GM18873 (cell line): ENCODE results near the gene OLIG2.

Experiments used
- ATAC-seq: cut with Tn5 transposase; IDR thresholded peaks from one replicate; pipeline ENCODE4 v1.9.1; 2021; ENCODE audit warnings: mild to moderate bottlenecking, moderate library complexity, moderate number of reproducible peaks; ENCODE audit not compliant: unreplicated experiment, low FRiP score

The OLIG2 gene

DNA sequence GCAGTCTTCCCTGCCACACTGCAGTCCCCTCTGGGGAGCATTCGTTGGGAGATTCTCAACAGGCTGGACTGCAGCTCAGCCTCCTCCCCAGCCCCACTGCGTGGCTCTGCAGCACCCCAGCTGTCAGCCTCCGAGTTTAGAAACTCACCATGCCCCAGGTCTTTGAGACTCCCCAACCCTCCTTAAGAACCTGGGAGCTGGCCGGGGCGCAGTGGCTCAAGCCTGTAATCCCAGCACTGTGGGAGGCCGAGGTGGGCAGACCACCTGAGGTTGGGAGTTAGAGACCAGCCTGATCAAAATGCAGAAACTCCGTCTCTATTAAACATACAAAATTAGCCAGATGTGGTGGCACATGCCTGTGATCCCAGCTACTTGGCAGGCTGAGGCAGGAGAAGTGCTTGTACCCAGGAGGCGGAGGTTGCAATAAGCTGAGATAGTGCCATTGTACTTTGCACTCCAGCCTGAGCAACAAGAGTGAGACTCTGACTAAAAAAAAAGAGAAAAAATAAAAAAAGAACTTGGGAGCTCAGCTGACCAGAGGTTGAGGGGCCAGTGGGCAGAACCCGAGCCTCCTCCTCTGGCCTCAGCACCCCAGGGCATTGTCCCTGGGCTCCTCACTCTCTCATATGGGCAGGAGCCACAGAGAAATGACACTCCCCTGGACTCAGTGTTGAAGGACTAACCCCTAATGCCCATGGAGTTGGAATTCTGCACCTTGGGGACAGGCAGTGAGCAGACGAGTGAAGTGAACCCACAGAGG, 5.6 kb downstream of the OLIG2 start:
- ATAC-seq, result no peak

DNA sequence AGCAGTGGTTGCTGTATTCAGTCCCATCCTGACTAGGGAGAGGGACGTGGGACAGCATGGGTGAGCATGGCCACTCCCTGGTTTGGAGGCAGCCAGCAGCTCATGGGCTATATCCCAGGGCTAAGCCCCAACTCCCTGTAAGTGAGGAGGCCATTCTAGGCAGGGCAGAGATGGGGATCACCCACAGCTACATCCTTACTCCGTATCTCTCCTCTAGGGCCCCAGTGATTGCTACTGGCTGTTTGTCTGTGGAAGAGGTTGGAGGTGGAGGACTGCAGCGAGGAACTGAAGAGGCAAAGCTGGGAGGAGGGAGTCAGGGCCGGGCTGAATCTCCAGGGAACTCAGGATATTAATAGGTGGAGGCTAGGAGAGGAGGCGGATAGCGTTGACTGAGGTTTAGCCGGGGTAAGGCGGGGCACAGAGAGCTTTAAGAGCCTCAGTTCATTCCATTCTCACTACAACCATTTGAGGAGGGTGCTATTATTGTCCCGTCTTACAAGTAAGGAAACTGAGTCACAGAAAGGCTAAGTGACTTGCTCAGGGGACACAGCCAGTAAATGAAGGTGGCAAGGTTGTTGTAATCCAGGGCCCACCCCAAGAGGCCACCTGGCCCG, 6.8 kb downstream of the OLIG2 start:
- ATAC-seq, result no peak

- no peak for ATAC-seq
Observed at GRCh38 chr21:33033094-33033951, 7.6 kb downstream of the OLIG2 start.

- no peak for ATAC-seq
Observed at GRCh38 chr21:33033961-33034413, 8.3 kb downstream of the OLIG2 start.

- ATAC-seq, result no peak
Observed at GRCh38 chr21:33035147-33035546, 9.4 kb downstream of the OLIG2 start.

DNA sequence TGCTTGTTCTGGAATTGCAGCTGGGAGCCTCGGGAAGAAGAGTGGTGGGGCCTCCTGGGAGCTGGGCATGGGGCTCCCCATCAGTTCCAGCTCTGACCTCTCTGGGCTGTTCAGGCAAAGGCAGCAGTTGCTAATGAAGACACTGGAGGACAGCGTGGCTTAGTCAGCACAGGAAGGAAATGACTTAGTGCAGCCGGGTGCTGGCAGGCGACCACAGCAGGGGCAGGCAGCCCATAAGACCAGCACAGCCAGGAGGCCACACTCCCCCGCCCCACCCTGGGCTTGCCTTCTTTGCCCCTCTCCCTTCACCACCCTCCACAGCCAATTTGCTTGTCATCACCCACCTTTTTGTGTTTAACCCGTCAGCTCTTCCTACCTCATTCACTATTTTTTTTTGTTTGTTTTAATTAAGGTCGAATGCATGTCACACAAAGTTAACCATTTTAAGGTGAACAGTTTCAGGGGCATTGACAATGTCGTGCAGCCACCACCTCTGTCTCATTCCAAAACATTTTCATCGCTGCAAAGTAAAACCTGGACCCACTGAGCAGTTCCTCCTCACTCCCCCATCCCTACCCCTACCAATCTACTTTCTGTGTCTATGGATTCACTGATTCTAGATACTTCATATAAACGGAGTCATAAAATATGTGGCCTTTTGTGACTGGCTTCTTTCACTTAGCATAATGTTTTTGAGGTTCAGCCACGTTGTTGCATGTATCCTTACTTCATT, 10.9 kb downstream of the OLIG2 start:
- no peak for ATAC-seq

DNA sequence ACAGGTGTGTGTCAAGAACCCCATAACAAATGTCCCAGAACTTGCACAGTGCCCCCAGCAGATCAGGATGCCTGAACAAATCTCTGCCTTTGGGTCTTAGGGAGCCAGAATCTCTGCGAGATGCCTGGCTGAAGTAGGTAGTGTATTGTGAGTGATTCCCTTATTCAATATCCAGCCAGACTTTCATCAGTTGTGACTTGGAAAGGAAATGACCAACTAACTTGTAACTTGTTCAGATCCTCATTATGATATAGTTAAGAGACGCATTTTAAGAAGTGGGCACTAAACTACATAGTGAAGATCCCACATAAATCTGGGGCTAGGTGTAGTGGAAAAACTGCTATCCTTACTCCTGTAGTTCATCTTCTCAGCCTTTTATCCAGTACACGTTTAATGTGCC, 11.8 kb downstream of the OLIG2 start:
- ATAC-seq, result no peak

GRCh38 chr21:33039536-33039935, 13.8 kb downstream of the OLIG2 start:
- ATAC-seq, result no peak

- no peak for ATAC-seq
Observed at GRCh38 chr21:33040215-33040614, 14.5 kb downstream of the OLIG2 start.

DNA sequence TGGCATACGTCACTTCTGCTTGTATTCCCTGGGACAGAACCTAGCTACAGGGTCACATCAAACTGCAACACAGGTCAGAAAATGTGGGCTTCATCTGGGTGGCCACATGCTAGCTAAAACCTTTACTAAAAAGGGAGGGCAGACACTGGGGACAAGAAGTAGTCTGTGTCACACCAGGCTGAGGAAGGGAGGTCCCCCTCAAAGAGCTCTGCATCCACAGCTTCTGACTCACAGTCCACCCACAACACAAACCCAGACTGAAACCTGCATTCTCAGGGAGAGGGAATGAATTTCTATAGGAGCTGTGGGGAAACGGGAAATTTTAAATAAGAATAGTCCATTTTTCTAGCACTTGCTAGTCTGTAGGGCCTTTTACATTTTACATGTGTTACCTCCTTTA, 16.2 kb downstream of the OLIG2 start:
- no peak for ATAC-seq

DNA sequence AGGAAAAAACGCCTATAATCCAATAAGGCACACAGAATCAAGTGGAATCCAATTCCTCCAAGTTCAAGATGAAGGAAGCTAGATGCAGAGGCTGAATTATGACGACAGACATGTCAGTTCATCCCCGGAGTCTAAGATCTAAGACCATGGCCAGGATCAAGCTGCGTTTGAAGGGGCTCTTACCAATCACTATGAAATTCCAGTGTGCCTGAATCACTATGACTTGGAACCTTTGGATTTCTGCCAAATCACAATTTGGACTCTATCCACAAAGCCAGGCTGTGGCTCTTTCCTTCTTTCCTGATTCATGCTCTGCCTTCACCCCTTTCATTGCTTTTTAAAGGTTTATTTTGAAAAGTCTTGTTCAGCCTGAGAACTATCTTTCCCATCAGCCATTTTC, 17.1 kb downstream of the OLIG2 start:
- ATAC-seq, result no peak

DNA sequence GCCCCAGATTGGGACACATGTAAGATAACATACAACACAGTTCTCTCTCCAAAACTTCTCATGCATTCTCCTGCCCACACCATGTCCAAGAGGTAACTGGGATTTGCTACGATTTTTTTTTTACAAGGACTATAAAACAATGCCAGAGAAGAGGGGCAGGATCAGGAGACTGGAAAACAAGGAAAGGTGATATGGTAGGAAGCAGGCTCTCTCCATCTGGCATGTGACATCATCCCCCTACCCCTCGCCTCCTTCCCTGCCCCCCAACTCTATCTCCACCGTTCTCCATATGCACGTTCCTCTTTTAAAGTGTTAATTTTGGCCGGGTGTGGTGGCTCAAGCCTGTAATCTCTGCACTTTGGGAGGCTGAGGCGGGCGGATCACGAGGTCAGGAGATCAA, 20.7 kb downstream of the OLIG2 start:
- no peak for ATAC-seq

GRCh38 chr21:33047231-33047630, 21.5 kb downstream of the OLIG2 start:
- ATAC-seq, result no peak

DNA sequence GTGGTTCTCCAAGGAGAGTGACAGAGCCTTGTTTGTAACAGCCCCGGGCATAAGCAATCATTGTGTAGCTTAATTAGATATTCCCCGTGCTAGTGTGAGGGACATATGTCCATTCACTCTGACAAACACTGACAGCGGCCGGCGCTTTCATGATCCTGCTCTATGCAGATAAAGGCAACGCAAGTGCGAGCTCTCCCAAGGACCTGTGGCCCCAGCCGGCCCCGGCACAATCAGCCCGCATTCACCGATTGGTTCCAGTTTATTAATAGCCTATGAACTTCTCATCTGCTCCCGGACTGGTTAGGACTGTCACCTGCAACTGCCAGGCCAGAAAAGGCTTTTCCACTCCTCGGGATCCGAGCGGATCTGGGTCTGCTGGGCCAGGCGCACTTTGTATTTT, 26.2 kb downstream of the OLIG2 start:
- no peak for ATAC-seq

GRCh38 chr21:33053951-33054350, 28.2 kb downstream of the OLIG2 start:
- ATAC-seq, result no peak

- no peak for ATAC-seq
Observed at GRCh38 chr21:33055991-33056390, 30.3 kb downstream of the OLIG2 start.

DNA sequence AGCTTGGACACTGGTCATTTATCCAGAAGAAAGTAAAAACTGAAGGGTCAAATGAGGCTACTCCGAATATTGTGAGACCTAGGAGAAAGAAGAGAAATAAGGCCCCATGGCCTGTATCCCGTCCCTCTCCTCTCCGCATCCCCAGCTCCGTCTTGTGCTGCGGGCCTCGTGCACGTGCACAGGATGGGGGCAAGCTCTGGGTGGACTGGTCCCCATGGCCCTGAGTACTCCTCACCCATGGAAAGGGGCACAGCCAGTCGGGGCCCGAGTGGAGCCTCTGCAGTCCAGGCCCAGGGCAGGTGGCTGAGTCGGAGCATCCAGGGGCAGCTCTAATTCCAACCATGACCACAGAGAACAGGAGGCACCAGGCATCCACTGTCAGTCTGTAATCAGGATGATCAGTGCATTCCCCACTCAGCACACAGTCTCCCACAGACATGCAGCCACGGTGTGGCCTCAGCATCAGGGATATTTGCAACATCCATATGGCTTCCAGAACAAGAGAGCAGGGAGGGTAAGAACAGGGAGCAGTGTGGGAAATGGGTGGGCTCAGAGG, 31.7 kb downstream of the OLIG2 start:
- ATAC-seq, result no peak

GRCh38 chr21:33058527-33058926, 32.8 kb downstream of the OLIG2 start:
- no peak for ATAC-seq

GRCh38 chr21:33058957-33059356, 33.2 kb downstream of the OLIG2 start:
- no peak for ATAC-seq

- no peak for ATAC-seq
Observed at GRCh38 chr21:33059380-33059841, 33.7 kb downstream of the OLIG2 start.
